MM.1S (cell line): ENCODE results near the gene LILRA6.

Experiments
- DNase-seq: peaks from one replicate; pipeline ENCODE4 v3.0.0-alpha.2; 2015
- H2AFZ ChIP-seq: fragments of 300-600 bp; sonication (generic); 2 replicates; pipeline ENCODE4 v1.6.0; 2016; ENCODE audit warnings: antibody characterized with exemption, low read length
- H3F3A ChIP-seq: fragments of 300-600 bp; sonication (generic); 2 replicates; pipeline ENCODE4 v1.6.1; 2016; ENCODE audit warnings: mild to moderate bottlenecking, antibody characterized with exemption, low read length, moderate library complexity, mixed read lengths; ENCODE audit not compliant: insufficient read depth
- H3K27ac ChIP-seq: fragments of 300-600 bp; sonication (generic); 2 replicates; pipeline ENCODE4 v1.5.1; 2016; ENCODE audit warnings: mild to moderate bottlenecking, low read length
- H3K27me3 ChIP-seq: fragments of 300-600 bp; sonication (generic); replicated peaks from 2 replicates; pipeline ENCODE4 v1.6.0; 2016; ENCODE audit warnings: low read length; ENCODE audit not compliant: insufficient read depth
- H3K36me3 ChIP-seq: fragments of 300-600 bp; sonication (generic); replicated peaks from 2 replicates; pipeline ENCODE4 v1.6.1; 2016; ENCODE audit warnings: mild to moderate bottlenecking, low read length, mixed read lengths; ENCODE audit not compliant: insufficient read depth
- H3K4me1 ChIP-seq: fragments of 300-600 bp; sonication (generic); 2 replicates; pipeline ENCODE4 v1.6.1; 2016; ENCODE audit warnings: low read length, mixed read lengths
- H3K4me2 ChIP-seq: fragments of 300-600 bp; sonication (generic); 2 replicates; pipeline ENCODE4 v1.6.0; 2016; ENCODE audit warnings: low read depth, low read length
- H3K4me3 ChIP-seq: fragments of 300-600 bp; sonication (generic); 2 replicates; pipeline ENCODE4 v1.5.1; 2016; ENCODE audit warnings: low read length, mixed read lengths
- H3K79me2 ChIP-seq: fragments of 300-600 bp; sonication (generic); 2 replicates; pipeline ENCODE4 v1.6.1; 2016; ENCODE audit warnings: mixed run types, low read length, mixed read lengths
- H3K9ac ChIP-seq: fragments of 300-600 bp; sonication (generic); 2 replicates; pipeline ENCODE4 v1.6.1; 2016; ENCODE audit warnings: low read length, mixed read lengths
- H3K9me2 ChIP-seq: fragments of 300-600 bp; sonication (generic); replicated peaks from 2 replicates; pipeline ENCODE4 v1.6.1; 2016; ENCODE audit warnings: mild to moderate bottlenecking, low read length, mixed read lengths; ENCODE audit not compliant: insufficient read depth
- H3K9me3 ChIP-seq: fragments of 300-600 bp; sonication (generic); replicated peaks from 2 replicates; pipeline ENCODE4 v1.6.1; 2016; ENCODE audit warnings: mild to moderate bottlenecking, low read length, mixed read lengths; ENCODE audit not compliant: insufficient read depth
- H4K20me1 ChIP-seq: fragments of 300-600 bp; sonication (generic); 2 replicates; pipeline ENCODE4 v1.6.1; 2016; ENCODE audit warnings: mild to moderate bottlenecking, low read length, moderate library complexity, mixed read lengths; ENCODE audit not compliant: insufficient read depth
- CTCF ChIP-seq: fragments of 300-600 bp; sonication (generic); IDR thresholded peaks from 2 replicates; pipeline ENCODE4 v1.5.1; 2016; ENCODE audit warnings: antibody characterized with exemption, low read length, mixed read lengths
- EZH2 ChIP-seq: fragments of 300-600 bp; sonication (generic); optimal IDR thresholded peaks from 2 replicates; pipeline ENCODE3; 2017; ENCODE audit warnings: low read depth, mild to moderate bottlenecking, antibody characterized with exemption, low read length, mixed read lengths
- EZH2phosphoT487 ChIP-seq: fragments of 300-600 bp; sonication (generic); IDR thresholded peaks from 2 replicates; pipeline ENCODE4 v1.6.1; 2018; ENCODE audit warnings: antibody characterized with exemption, low read length

The LILRA6 gene

GRCh38 chr19:54186934-54187381 is 55.6 kb downstream of the LILRA6 start:
- DNase-seq, result no peak
- Histone ChIP-seq H3K4me2 (no peak overlapping the region), H3K4me3 (no peak overlapping the region), H3K9ac (no peak overlapping the region), H2AFZ (no peak overlapping the region), H3K27ac (no peak overlapping the region), H3K4me1 (peaks cover 7% of the 10 kb centered on the region), H3K36me3 (no peaks in the 10 kb centered on the region), H3F3A (no peaks in the 10 kb centered on the region), H4K20me1 (no peaks in the 10 kb centered on the region), H3K9me2 (no peaks in the 10 kb centered on the region), H3K27me3 (no peaks in the 10 kb centered on the region), H3K79me2 (peaks cover 16% of the 10 kb centered on the region), H3K9me3 (no peaks in the 10 kb centered on the region)
- TF ChIP-seq EZH2 (no peak), CTCF (no peak), EZH2phosphoT487 (no peak)
